ENCODE measurements around the gene PPP2CA. TPM values are rescaled to one million over a fixed set of nuclear protein-coding genes. Genes with fewer than 3 reads are reported as not detected.

Gene PPP2CA
- total and polyA plus RNA-seq, 9 of the 15 experiments (the other 6 are each of a cell fraction or from before 2014, with no cell fraction given), result 23.0 to 257 (median 109) TPM

GRCh38 chr5:134225780-134226440 is at the start of gene PPP2CA (continued):
- TF ChIP-seq HMBOX1 (IDR thresholded peaks at IDR 0.05) (no peak), PHF21A (IDR thresholded peaks at IDR 0.05; ENCODE audit: borderline replicate concordance, low read depth) (no peak), ZNF24 (IDR thresholded peaks at IDR 0.05) (no peak), ZNF830 (CRISPR knock-in tag; IDR thresholded peaks at IDR 0.05) (no peak), CBFA2T3 (IDR thresholded peaks at IDR 0.05) (no peak), GABPB2 (CRISPR knock-in tag; conservative IDR thresholded peaks at IDR 0.05) (0 out of 2 replicates have a peak, but pooled peaks have one; percentile 33), TAF9B (IDR thresholded peaks at IDR 0.05; ENCODE audit: partially characterized antibody) (peak; percentile 61), DNMT1 (IDR thresholded peaks at IDR 0.05) (no peak), HMGN3 (IDR thresholded peaks at IDR 0.05; ENCODE audit: borderline replicate concordance, extremely low read depth, insufficient read length, low read depth, low read length) (peak; percentile 30), RBM15 (IDR thresholded peaks at IDR 0.05; ENCODE audit: insufficient read depth, low read length) (no peak), GATAD2B (IDR thresholded peaks at IDR 0.05; ENCODE audit: borderline replicate concordance) (no peak), CBX5 (IDR thresholded peaks at IDR 0.05; ENCODE audit: borderline replicate concordance, low read depth) (no peak), ZFPM2 (CRISPR knock-in tag; IDR thresholded peaks at IDR 0.05) (0 out of 2 replicates have a peak, but pooled peaks have one; percentile 39), BACH1 (tag; IDR thresholded peaks at IDR 0.05) (no peak), ZMIZ1 (IDR thresholded peaks at IDR 0.05; ENCODE audit: low read depth in 2 of 2, low read length in 2 of 2) (no peak; a peak in 1 of 4 replicates), PPARD (CRISPR knock-in tag; IDR thresholded peaks at IDR 0.05) (no peak), EP400 (IDR thresholded peaks at IDR 0.05) (peak; percentile 71), ZNF551 (CRISPR knock-in tag; IDR thresholded peaks at IDR 0.05) (no peak), TFAM (CRISPR knock-in tag; conservative IDR thresholded peaks at IDR 0.05) (no peak), ZNF57 (CRISPR knock-in tag; IDR thresholded peaks at IDR 0.05) (no peak), RNF219 (CRISPR knock-in tag; IDR thresholded peaks at IDR 0.05) (no peak), TBP (optimal IDR thresholded peaks at IDR 0.05; ENCODE audit: low read depth, low read length) (peak; percentile 75), PHF8 (IDR thresholded peaks at IDR 0.05; ENCODE audit: borderline replicate concordance, low read length) (peak; percentile 90; the same call in 1 of the 2 replicates), KLF13 (tag; IDR thresholded peaks at IDR 0.05; ENCODE audit: borderline replicate concordance, low read depth) (peak; percentile 61; the same call in 1 of the 2 replicates)

Measured in K562 (cell line).